ENCODE results near the gene PRG2.

DNA sequence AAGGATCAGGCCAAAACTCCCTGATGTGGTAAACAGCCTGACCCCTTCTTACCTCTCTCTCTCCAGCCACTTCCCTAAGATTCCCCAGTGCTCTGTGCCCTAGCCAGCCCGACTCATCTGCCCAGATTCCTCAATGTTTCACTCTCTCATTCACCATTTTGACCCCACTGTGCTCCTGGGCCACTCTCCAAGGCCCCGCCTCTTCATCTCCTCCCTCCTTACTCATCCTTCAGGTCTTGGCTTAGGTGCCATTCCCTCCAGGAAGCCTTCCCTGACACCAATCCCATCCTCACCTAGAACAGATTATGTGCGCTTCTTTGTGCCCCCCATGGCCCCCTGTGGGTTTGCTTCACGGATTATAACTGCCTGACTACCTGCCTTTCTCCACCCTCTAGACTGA is 23.2 kb upstream of the PRG2 start:
- TF ChIP-seq, protein P1, sequence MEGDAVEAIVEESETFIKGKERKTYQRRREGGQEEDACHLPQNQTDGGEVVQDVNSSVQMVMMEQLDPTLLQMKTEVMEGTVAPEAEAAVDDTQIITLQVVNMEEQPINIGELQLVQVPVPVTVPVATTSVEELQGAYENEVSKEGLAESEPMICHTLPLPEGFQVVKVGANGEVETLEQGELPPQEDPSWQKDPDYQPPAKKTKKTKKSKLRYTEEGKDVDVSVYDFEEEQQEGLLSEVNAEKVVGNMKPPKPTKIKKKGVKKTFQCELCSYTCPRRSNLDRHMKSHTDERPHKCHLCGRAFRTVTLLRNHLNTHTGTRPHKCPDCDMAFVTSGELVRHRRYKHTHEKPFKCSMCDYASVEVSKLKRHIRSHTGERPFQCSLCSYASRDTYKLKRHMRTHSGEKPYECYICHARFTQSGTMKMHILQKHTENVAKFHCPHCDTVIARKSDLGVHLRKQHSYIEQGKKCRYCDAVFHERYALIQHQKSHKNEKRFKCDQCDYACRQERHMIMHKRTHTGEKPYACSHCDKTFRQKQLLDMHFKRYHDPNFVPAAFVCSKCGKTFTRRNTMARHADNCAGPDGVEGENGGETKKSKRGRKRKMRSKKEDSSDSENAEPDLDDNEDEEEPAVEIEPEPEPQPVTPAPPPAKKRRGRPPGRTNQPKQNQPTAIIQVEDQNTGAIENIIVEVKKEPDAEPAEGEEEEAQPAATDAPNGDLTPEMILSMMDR (conservative IDR thresholded peaks at IDR 0.05; ENCODE audit: low read depth, low read length): no peak
- no peak for TF ChIP-seq NFE2L2 (IDR thresholded peaks at IDR 0.05; ENCODE audit: low read depth, low read length)
